Measurements from ENCODE around the gene PLS1.

PLS1 gene

GRCh38 chr3:142656575-142656974 is 60.4 kb downstream of the PLS1 start:
- Histone ChIP-seq H3K27me3 (no peaks in the 10 kb centered on the region), H3K9me3 (no peaks in the 10 kb centered on the region), H3K4me3 (ENCODE audit: low read depth in 1 of 2, low read length in 1 of 2) (no peak overlapping the region), H3K36me3 (no peaks in the 10 kb centered on the region), H3K4me1 (ENCODE audit: control insufficient read depth in 1 of 2, insufficient read depth in 1 of 2, low read depth in 1 of 2, low read length in 1 of 2) (no peaks in the 10 kb centered on the region), H3K27ac (no peak overlapping the region)
- no peak for TF ChIP-seq CTCF (IDR thresholded peaks at IDR 0.05)

GRCh38 chr3:142657033-142657432 is 60.8 kb downstream of the PLS1 start:
- Histone ChIP-seq H3K9me3 (no peaks in the 10 kb centered on the region), H3K4me3 (ENCODE audit: low read depth in 1 of 2, low read length in 1 of 2) (no peak overlapping the region), H3K27ac (no peak overlapping the region), H3K36me3 (no peaks in the 10 kb centered on the region), H3K27me3 (no peaks in the 10 kb centered on the region), H3K4me1 (ENCODE audit: control insufficient read depth in 1 of 2, insufficient read depth in 1 of 2, low read depth in 1 of 2, low read length in 1 of 2) (no peaks in the 10 kb centered on the region)
- TF ChIP-seq CTCF (IDR thresholded peaks at IDR 0.05), result no peak

- no peak for TF ChIP-seq CTCF (IDR thresholded peaks at IDR 0.05)
- Histone ChIP-seq H3K4me3 (ENCODE audit: low read depth in 1 of 2, low read length in 1 of 2) (no peak overlapping the region), H3K36me3 (no peaks in the 10 kb centered on the region), H3K27ac (no peak overlapping the region), H3K27me3 (no peaks in the 10 kb centered on the region), H3K9me3 (no peaks in the 10 kb centered on the region), H3K4me1 (ENCODE audit: control insufficient read depth in 1 of 2, insufficient read depth in 1 of 2, low read depth in 1 of 2, low read length in 1 of 2) (no peaks in the 10 kb centered on the region)
Observed at GRCh38 chr3:142660383-142660782, 64.2 kb downstream of the PLS1 start.

GRCh38 chr3:142660893-142661292 is 64.7 kb downstream of the PLS1 start:
- Histone ChIP-seq H3K4me3 (ENCODE audit: low read depth in 1 of 2, low read length in 1 of 2) (no peak overlapping the region), H3K27me3 (no peaks in the 10 kb centered on the region), H3K27ac (no peak overlapping the region), H3K4me1 (ENCODE audit: control insufficient read depth in 1 of 2, insufficient read depth in 1 of 2, low read depth in 1 of 2, low read length in 1 of 2) (no peaks in the 10 kb centered on the region), H3K9me3 (no peaks in the 10 kb centered on the region), H3K36me3 (no peaks in the 10 kb centered on the region)
- TF ChIP-seq CTCF (IDR thresholded peaks at IDR 0.05), result no peak

GRCh38 chr3:142663865-142664264 is 67.7 kb downstream of the PLS1 start:
- Histone ChIP-seq H3K27me3 (no peaks in the 10 kb centered on the region), H3K36me3 (no peaks in the 10 kb centered on the region)

More at GRCh38 chr3:142663865-142664264, 67.7 kb downstream of the PLS1 start:
- Histone ChIP-seq H3K4me1 (ENCODE audit: control insufficient read depth in 1 of 2, insufficient read depth in 1 of 2, low read depth in 1 of 2, low read length in 1 of 2) (no peaks in the 10 kb centered on the region), H3K27ac (no peak overlapping the region), H3K9me3 (no peaks in the 10 kb centered on the region), H3K4me3 (ENCODE audit: low read depth in 1 of 2, low read length in 1 of 2) (no peak overlapping the region)
- no peak for TF ChIP-seq CTCF (IDR thresholded peaks at IDR 0.05)
